Measurements from ENCODE around the gene LPP.

- TF ChIP-seq GATA2 (IDR thresholded peaks at IDR 0.05; ENCODE audit: low read depth, low read length) (no peak), GATA3 (IDR thresholded peaks at IDR 0.05; ENCODE audit: low read depth, low read length) (no peak)
Measured at GRCh38 chr3:188531210-188531609, 377.3 kb downstream of the LPP start.

Data from SH-SY5Y (cell line).